ENCODE data around the gene ERBB4. TPM values are rescaled to one million over a fixed set of nuclear protein-coding genes. Genes with fewer than 3 reads are reported as not detected.

The ERBB4 gene
- polyA plus RNA-seq, 3 donors: 45.5 to 60.8 (median 47.4) TPM

DNA sequence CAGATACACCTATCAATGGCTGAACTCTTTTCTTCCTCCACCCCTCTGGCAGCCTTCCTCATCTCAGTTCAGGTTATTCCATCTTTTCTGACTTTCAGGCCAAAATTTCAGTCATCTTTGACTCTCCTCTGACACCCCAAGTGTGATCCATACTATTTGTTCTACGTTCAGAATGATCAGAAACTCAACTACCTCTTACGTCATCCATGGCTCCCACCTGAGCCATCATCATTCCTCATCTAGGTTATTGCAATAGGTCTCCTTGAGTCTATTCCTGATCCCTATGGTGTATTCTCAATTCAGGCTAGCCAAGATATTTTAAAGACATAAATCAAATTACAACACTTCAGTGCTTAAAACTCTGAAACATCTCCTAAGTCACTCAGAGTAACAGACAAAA is 589.7 kb downstream of the ERBB4 start:
- no peak for DNase-seq (ENCODE audit: low read depth in 3 of 3, low spot score in 2 of 3)

DNA sequence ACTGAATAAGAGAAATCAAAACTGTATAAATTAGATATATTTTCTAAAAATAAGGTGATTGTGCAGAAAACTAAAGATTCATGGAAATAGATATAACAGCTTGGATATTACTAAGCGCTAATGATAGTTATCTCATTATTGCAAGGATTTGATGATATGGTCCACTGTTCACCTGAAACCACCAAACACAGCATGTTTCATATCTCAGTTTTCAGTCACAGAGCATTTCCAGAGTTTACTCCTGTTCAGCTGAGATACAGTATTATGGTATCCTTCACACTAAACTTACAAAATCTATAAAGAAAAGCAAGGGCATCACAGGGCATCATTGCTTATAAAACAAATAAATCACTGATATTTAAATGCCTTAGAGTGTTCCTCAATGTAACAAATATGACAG is 591.6 kb downstream of the ERBB4 start:
- no peak for DNase-seq (ENCODE audit: low read depth in 3 of 3, low spot score in 2 of 3)

DNA sequence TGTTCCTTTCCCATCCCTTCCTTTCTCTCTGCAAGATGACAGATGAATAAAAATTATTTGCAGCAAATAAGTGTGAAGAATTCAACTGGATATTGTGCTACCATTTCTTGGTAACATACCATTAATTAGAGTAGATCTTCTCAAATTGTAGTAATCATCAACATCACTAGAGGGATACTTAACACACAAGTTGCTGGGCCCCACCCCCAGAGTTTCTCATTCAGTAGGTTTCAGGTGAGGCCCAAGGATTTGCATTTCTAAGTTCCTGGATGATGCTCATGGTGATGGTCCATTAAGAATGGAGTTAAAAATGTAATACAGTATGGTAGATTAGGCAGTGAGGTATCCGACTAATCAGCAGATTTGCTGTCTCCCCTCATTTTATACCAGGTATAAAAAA is 594.0 kb downstream of the ERBB4 start:
- DNase-seq (ENCODE audit: low read depth in 3 of 3, low spot score in 2 of 3): no peak

DNA sequence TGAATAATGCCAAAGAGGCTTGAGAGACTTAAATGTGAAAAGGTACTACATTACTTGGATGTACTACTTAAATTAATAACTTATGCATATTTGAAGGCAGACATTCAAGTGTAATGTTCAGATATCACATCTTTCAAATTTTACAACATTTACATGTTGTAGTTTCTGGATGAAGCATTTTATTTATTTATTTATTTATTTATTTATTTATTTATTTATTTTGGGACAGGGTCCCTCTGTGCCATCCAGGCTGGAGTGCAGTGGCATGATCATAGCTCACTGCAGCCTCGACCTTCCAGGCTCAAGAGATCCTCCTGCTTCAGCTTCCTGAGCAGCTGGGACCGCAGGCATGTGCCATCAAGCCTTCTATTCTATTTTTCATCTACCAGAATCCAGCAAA is 596.4 kb downstream of the ERBB4 start:
- no peak for DNase-seq (ENCODE audit: low read depth in 3 of 3, low spot score in 2 of 3)

DNA sequence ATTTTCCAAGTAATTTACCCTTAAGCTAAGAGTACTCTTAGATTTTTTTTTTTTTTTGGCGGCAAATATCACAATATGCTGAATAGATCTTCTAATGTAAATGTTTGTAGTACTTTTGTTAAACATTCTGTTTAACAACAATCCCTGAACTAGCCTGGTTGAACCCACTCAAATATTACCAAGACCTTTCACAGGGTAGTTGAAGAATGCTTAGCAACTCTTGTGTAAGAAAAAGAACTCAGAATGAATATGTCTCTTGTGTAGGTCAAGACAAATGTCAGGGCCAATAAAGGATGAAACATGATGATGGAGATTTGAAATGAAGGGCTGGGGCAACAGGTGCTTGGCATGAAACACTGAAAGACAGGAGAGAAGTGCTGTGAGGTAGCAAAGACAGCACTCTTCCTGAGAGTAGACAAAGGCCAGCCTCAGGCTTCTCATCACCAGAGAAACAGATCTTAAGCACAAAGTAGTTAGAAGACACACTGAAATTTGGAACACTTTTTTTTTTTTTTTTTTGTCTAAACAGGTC is 597.3 kb downstream of the ERBB4 start:
- DNase-seq (ENCODE audit: low read depth in 3 of 3, low spot score in 2 of 3): no peak

DNA sequence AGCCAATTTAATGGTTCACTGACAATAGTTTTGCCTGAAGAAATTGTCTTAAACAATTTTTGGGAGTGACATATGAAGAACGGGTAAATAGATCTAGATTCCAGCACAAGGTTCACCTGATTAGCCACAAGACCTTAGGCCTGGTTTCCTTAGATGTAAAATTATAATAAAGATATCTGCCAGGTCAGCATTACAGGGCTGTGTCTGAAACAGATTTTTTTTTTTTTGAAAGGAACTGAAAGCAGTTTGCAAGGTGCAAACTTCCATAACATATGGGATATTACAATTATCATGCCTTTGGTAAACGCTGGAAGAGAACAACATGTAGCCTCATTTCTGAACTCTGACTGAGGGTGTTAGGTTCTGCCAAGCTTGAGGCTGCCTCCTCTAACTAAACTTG is 599.4 kb downstream of the ERBB4 start:
- DNase-seq (ENCODE audit: low read depth in 3 of 3, low spot score in 2 of 3): no peak

DNA sequence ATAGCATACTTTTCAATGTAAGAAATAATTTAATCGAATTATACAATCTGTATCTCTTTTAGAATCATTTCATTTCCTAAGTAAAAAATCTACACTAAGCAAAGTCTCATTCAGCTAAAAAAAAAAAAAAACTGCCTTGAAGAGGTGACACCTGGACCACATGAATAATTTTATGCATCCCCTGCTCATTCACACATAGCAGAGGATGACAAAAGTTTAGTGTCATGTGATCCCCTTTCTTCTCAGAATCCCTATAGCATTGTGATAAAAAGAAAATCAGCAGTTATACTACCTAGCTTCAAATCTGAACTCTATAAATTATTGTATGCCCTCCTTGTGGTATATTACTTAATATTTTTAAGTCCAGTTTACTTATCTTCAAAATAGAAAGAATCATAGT is 603.8 kb downstream of the ERBB4 start:
- no peak for DNase-seq (ENCODE audit: low read depth in 3 of 3, low spot score in 2 of 3)

DNA sequence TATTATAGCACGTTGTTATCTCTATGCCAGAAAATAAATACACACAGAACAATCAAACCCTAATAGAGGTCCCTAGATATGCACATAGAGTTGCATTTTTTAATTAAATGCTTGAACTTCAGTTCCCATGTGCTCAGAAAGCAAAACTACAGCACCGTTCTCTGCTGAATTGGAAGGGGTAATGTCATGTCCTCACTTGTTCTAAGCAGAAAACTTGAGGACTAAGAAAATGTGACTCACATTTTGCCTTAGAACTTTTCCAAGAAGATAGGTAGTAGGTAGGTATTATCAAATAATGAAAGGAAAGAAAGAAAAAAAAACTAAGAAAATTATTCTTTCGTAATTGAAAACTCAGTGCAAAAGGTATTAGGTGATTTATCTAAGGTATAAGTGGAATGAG is 607.3 kb downstream of the ERBB4 start:
- DNase-seq (ENCODE audit: low read depth in 3 of 3, low spot score in 2 of 3): no peak

DNA sequence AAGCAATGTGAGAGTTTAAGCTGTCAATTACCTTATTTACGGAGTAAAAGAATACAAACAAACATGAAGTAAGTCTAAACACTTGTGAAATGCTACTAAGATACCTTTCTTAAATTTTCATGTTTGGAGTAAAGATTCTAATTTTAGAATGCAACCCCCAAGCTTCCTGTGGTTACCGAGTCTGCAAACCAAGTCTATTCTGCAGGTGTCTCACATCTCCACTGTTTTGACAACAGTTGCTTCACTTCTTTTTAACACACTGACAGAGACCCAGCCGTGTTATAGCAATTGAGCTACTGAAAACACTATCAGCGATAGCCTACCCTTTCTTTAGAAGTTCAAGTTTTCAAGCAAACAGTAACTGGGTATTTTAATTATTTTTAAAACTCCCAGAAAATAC is 608.3 kb downstream of the ERBB4 start:
- no peak for DNase-seq (ENCODE audit: low read depth in 3 of 3, low spot score in 2 of 3)

DNA sequence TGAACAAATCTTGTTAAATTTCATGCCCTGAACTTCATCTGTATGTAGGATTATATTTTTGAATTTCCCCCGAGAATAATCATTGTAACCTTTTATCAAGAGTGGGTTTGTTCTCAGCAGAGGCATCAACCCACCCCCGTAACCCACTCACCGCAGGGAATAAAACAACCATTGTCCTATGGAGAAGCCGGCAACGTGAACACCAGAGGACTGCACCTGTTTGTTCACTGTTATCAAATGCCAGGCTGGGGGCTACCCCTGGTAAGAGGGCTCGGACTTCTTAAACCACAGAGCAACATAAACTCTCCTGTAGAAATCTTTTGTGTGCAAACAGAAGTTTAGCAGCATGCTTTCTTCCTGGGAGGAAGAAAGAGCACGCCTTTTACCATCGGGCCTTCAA is 610.4 kb downstream of the ERBB4 start:
- DNase-seq (ENCODE audit: low read depth in 3 of 3, low spot score in 2 of 3): no peak

DNA sequence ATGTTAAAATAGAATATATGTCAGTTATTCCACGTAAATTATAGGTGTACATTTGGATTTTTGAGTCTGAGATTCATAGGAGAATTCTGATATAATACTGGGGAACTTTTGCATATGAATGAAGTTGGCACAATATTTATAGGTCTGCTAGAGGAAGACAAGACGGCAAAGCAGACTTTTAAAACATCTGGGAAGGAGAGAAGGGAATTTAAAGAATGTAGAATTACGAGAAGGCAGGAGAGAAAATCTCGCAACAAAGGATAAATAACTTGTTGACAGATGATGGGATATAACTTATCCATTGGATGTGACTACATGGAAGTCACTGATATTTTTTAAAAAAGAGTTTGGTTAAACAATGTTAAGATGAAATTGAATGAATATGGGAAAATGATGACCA is 615.6 kb downstream of the ERBB4 start:
- DNase-seq (ENCODE audit: low read depth in 3 of 3, low spot score in 2 of 3): no peak

DNA sequence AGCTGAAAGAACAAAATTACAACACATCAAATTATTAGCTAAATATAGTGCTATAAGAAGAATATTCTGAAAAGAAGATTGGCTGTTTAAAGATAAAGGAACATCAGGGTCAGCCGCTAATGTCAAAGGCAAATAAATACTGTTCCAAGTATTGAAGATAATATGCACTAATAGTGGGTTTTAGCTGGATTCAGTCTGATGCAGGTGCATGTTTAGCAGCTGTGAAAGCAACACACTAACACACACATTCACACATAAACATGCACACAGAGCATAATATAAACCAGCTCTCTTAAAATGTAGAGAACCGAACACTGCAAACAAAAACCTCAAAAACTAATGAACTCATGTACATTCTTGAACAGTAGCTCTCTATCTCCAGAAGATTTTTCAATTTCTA is 634.6 kb downstream of the ERBB4 start:
- no peak for DNase-seq (ENCODE audit: low read depth in 3 of 3, low spot score in 2 of 3)

DNA sequence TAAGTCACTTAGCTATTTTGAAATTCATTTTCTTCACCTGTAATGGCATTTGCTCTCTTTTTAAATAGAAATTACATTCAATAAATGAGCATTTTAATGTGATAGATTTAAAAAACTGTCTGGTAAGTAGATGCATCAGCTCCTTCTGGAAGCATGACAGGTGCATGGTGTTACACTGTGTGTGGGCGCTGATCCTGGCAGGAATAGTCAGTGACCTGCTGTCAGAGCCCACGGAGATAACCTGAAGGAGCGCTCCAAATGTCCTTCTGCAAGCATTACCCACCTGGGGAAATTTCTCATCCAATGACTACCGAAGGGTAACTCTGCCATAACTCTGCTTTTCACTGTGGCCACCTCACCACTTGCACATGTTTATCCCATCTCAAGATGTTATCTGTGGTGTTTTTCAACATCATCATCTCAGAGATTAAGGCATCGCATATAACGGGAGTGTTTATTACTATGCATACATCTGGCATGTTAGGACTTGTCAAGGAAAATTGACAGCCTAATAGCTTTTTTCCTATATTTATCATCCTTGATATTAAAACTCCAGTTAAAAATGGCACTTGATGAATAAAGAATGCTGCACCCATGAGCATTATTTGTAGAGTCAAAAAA is 637.3 kb downstream of the ERBB4 start:
- no peak for DNase-seq (ENCODE audit: low read depth in 3 of 3, low spot score in 2 of 3)

DNA sequence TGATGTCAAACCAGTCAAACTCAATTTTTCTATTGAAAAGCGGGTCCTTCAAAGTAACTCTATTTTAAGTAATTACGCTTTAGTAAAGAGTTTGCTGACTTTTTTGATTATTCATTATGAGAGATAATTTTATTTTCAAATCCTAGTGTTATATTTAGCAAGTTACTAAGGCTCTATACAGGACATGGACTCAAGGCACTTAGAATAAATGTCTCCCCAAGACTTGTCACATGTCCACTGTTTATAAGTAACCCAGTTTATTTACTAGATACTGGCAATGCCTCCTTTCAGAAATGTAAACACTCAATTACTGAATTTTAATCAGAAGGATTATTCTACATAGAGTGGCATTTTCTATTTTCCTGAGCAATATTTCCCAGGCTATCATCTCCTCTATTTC is 638.1 kb downstream of the ERBB4 start:
- no peak for DNase-seq (ENCODE audit: low read depth in 3 of 3, low spot score in 2 of 3)

DNA sequence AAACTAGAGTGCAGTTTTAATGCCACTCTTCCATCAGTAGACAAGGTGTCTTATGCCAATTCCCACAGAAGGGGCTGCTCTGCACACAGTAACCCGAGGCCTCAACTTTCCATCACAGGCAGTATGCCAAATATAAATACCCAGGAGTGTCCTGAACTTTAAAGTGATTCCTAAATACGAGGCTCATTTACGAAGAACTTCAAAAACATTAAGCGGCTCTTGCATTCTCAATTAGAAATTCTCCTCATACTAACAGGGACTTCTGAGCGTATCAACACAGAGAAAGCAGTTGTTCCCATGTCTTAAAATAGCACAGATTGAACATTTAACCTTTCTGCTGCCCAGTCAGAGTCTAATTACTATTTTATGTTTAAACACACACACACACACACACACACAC is 638.6 kb downstream of the ERBB4 start:
- peak in 1 of 3 donors; percentile 10 for DNase-seq (ENCODE audit: low read depth in 3 of 3, low spot score in 2 of 3)

DNA sequence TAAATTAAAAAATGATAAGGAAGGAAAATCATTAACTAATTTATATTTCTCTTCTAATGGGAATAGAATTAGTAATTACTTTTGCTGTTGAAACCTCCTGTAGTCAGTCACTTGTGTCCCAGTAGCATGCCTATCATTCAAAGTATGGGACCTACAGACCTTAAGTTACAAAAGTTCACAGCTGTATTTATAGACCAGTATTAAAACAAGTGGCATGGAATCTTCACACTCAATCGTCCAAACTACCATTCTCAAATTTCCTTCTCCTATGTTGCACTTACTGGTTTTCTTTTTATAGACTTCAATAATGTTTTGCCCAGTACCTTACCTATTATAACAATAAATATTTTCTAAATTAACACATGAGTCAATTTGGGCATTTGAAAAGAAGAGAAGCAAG is 639.9 kb downstream of the ERBB4 start:
- DNase-seq (ENCODE audit: low read depth in 3 of 3, low spot score in 2 of 3): no peak

DNA sequence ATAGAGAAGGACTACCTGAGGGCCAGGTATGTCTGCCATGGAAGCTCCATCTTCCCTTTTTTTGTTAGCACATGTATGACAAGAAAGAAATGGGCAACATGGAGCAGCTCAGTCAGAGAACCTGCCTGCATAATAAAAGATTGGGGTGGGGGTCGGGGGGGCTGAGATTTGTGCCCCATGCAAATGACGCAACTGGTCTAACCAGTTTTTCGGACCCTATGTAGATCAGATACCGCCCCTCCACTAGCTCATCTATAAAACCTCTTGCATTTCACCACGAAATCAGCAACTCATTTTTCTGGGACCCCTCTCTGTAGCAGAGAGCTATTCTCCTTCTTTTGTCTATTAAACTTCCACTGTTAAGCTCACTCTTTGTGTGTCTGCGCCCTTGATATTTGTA is 657.2 kb downstream of the ERBB4 start:
- no peak for DNase-seq (ENCODE audit: low read depth in 3 of 3, low spot score in 2 of 3)

DNA sequence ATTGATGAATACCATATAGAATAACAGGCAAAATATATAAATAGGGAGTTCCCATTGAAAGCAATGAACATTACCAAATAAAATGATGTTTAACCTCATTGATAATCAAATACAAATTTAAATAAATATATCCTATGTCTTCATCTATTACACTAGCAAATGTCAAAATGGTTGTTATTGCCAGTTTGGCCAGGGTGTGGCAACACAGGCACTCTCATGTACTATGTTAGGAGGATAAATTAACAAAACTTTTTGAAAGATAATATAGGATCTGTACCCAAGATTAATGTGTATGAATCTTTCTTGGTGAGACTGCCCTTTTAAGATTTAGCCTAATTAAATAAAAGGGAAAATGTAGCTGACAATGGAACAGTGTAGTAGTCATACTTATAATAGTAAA is 659.3 kb downstream of the ERBB4 start:
- DNase-seq (ENCODE audit: low read depth in 3 of 3, low spot score in 2 of 3): no peak

DNA sequence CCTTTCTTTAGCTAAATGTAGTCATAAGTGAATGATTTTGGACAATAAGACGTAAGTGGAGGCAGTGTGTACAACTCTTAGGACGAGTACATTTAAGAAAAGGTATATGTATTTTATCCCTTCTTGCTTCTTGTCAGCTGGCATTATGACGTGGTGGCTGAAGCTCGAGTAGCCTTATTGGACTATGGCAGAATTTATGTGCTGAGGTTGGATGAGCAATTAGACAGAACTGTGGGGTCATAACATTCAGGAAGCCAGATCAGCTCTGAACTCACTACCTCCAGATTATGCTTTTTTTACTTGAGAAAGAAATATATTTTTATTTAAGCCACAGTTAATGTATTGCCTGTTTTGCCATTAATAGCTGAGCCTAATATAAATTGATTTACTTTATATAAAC is 661.5 kb downstream of the ERBB4 start:
- DNase-seq (ENCODE audit: low read depth in 3 of 3, low spot score in 2 of 3): no peak

DNA sequence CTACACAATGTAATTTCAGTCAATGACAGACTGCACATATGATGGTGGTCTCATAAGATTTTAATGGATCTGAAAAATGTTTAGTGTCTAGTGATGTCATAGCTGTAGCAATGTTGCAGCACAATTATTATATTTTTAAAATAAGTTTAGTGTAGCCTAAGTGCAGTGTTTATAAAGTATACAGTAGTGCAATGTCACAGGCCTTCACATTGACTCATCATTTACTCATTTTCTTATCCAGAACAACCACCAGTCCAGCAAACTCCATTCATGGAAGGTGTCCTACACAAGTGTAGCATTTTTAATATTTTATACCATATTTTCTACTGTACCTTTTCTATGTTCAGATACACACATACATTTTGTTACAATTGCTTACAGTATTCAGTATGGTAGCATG is 663.1 kb downstream of the ERBB4 start:
- DNase-seq (ENCODE audit: low read depth in 3 of 3, low spot score in 2 of 3): no peak

DNA sequence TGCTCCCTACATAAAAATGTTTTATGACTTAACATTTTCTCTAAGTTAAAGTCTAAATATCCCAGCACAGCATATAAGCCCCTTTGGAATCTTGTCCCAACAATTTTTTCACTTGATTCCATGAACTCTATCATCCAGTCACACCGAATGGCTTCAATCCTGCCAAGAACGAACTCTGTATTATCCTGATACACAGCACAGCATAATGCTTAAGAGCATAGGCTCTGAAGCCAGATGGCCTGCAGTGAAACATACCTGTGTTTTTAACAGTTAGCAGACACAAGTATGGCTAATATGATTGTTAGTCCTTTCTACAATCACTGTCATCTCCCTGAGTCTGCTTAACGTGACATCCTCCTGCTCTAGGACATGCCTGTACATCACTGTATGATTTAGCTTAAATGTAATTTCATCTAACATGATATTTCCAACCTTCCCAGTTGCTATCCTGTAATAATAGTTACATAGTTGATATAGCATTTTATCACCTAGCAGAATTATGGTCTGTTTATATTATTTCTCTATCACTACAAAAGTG is 669.5 kb downstream of the ERBB4 start:
- no peak for DNase-seq (ENCODE audit: low read depth in 3 of 3, low spot score in 2 of 3)

DNA sequence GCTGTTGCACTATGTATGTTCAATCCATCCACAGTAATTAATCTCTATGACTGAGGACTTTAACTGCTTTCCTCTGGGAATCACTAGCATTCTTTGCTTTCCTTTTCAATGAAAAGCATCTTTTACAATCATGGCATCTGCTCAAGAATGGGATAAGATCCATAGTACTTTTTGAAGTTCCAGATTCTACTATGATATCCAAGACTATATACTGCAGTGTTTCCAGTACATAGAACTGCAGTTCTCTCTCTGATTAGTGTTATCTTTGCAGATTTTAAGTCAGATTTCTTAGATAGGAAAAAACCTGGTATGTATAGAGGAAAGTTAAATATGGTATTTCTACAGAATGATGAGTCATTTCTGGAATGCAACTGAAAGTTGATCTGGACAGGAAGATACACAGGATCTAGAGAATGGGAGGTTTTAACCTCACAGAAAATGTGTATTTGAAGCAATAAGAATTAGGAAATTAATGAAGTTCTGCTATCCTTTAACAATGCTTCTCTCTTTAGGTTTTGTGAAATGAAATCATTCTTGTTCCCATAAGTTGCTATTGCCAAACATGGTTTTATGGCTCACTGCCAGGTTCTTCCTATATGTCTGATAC is 670.7 kb downstream of the ERBB4 start:
- no peak for DNase-seq (ENCODE audit: low read depth in 3 of 3, low spot score in 2 of 3)

DNA sequence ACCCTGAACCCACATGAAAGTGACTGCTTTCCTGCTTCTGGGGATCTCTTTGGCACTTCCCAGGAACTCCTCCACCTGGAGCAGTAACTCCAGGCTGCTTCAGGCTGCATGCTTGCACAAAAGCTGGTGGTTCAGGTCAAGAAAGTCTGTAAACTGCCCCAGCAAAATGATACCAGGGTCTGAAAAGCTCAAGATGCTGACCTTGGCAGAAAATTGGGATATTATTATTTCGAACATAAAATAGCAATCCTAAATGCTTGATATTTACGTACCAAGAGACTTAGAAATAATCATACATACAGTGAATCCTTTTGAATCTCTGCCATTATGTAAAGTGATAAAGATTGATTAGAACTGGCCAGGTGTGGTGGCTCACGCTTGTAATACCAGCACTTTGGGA is 674.3 kb downstream of the ERBB4 start:
- DNase-seq (ENCODE audit: low read depth in 3 of 3, low spot score in 2 of 3): no peak
